ENCODE data around the gene PEAK3.

PEAK3 gene

GRCh38 chr19:2317756-2318155, 35.8 kb upstream of the PEAK3 start:
- H3K4me3 ChIP-seq (ENCODE audit: low read length): no peak overlapping the region
- DNase-seq (ENCODE audit: low read depth, low spot score): no peak

GRCh38 chr19:2317300-2317699, 35.3 kb upstream of the PEAK3 start:
- DNase-seq (ENCODE audit: low read depth, low spot score): no peak
- no peak overlapping the region for H3K4me3 ChIP-seq (ENCODE audit: low read length)

- no peak for DNase-seq (ENCODE audit: low read depth, low spot score)
Measured at GRCh38 chr19:2315818-2316353, 33.9 kb upstream of the PEAK3 start.

GRCh38 chr19:2315121-2315817, 33.3 kb upstream of the PEAK3 start:
- DNase-seq (ENCODE audit: low read depth, low spot score): no peak
- H3K4me3 ChIP-seq (ENCODE audit: low read length): no peak overlapping the region

More at GRCh38 chr19:2315818-2316353, 33.9 kb upstream of the PEAK3 start:
- H3K4me3 ChIP-seq (ENCODE audit: low read length): no peak overlapping the region

- no peak overlapping the region for H3K4me3 ChIP-seq (ENCODE audit: low read length)
- no peak for DNase-seq (ENCODE audit: low read depth, low spot score)
Measured at GRCh38 chr19:2312820-2313501, 31.0 kb upstream of the PEAK3 start.

GRCh38 chr19:2311093-2311492, 29.1 kb upstream of the PEAK3 start:
- no peak overlapping the region for H3K4me3 ChIP-seq (ENCODE audit: low read length)
- no peak for DNase-seq (ENCODE audit: low read depth, low spot score)

- no peak for DNase-seq (ENCODE audit: low read depth, low spot score)
Measured at GRCh38 chr19:2309734-2310362, 27.9 kb upstream of the PEAK3 start.

GRCh38 chr19:2308114-2308556, 26.2 kb upstream of the PEAK3 start, which contains the start of gene LINGO3:
Gene LINGO3, minus strand, starts transcription at chr19:2308154. Its CDS starts 16,378 bp downstream, at chr19:2291776.
- no peak for DNase-seq (ENCODE audit: low read depth, low spot score)
- no peak within 1 kb of the TSS for H3K4me3 ChIP-seq (ENCODE audit: low read length)

More at GRCh38 chr19:2309734-2310362, 27.9 kb upstream of the PEAK3 start:
- H3K4me3 ChIP-seq (ENCODE audit: low read length): no peak overlapping the region

- no peak for DNase-seq (ENCODE audit: low read depth, low spot score)
- H3K4me3 ChIP-seq (ENCODE audit: low read length): no peak overlapping the region
Measured at GRCh38 chr19:2307518-2308012, 25.6 kb upstream of the PEAK3 start.

GRCh38 chr19:2306971-2307370, 25.0 kb upstream of the PEAK3 start:
- H3K4me3 ChIP-seq (ENCODE audit: low read length): no peak overlapping the region
- no peak for DNase-seq (ENCODE audit: low read depth, low spot score)

- H3K4me3 ChIP-seq (ENCODE audit: low read length): no peak overlapping the region
- DNase-seq (ENCODE audit: low read depth, low spot score): no peak
Measured at GRCh38 chr19:2306281-2306806, 24.4 kb upstream of the PEAK3 start.

GRCh38 chr19:2305452-2306280, 23.7 kb upstream of the PEAK3 start:
- DNase-seq (ENCODE audit: low read depth, low spot score): no peak

GRCh38 chr19:2303211-2303798, 21.3 kb upstream of the PEAK3 start:
- H3K4me3 ChIP-seq (ENCODE audit: low read length): no peak overlapping the region
- DNase-seq (ENCODE audit: low read depth, low spot score): no peak

More at GRCh38 chr19:2305452-2306280, 23.7 kb upstream of the PEAK3 start:
- no peak overlapping the region for H3K4me3 ChIP-seq (ENCODE audit: low read length)

- H3K4me3 ChIP-seq (ENCODE audit: low read length): no peak overlapping the region
- no peak for DNase-seq (ENCODE audit: low read depth, low spot score)
Measured at GRCh38 chr19:2302319-2303210, 20.6 kb upstream of the PEAK3 start.

GRCh38 chr19:2300533-2300932, 18.6 kb upstream of the PEAK3 start:
- no peak overlapping the region for H3K4me3 ChIP-seq (ENCODE audit: low read length)
- DNase-seq (ENCODE audit: low read depth, low spot score): no peak

- DNase-seq (ENCODE audit: low read depth, low spot score): no peak
- no peak overlapping the region for H3K4me3 ChIP-seq (ENCODE audit: low read length)
Measured at GRCh38 chr19:2296141-2296540, 14.2 kb upstream of the PEAK3 start.

GRCh38 chr19:2294687-2295335, 12.8 kb upstream of the PEAK3 start:
- DNase-seq (ENCODE audit: low read depth, low spot score): no peak
- no peak overlapping the region for H3K4me3 ChIP-seq (ENCODE audit: low read length)

All from Jurkat, Clone E6-1 (cell line).